ENCODE results near the gene PKN2.

Gene PKN2

GRCh38 chr1:88683541-88684481 lies at the start of gene PKN2:
PKN2 (plus strand) TSS chr1:88684273; CDS start chr1:88684581, 308 bp downstream.
- TF ChIP-seq CTCF (conservative IDR thresholded peaks at IDR 0.05) = no peak; the same call in 1 of the 2 replicates
- H3K27ac ChIP-seq = peak within 1 kb of the TSS; percentile 95

GRCh38 chr1:88634538-88634937 lies 49.5 kb upstream of the PKN2 start:
- H3K27ac ChIP-seq = no peak overlapping the region
- TF ChIP-seq CTCF (conservative IDR thresholded peaks at IDR 0.05) = no peak

- TF ChIP-seq CTCF (conservative IDR thresholded peaks at IDR 0.05) = no peak
- no peak overlapping the region for H3K27ac ChIP-seq
These were observed 44.0 kb upstream of the PKN2 start for GRCh38 chr1:88640060-88640459.

GRCh38 chr1:88645886-88646285 lies 38.2 kb upstream of the PKN2 start:
- no peak overlapping the region for H3K27ac ChIP-seq
- TF ChIP-seq CTCF (conservative IDR thresholded peaks at IDR 0.05) = no peak

- TF ChIP-seq CTCF (conservative IDR thresholded peaks at IDR 0.05) = no peak
- H3K27ac ChIP-seq = no peak overlapping the region
These were observed 37.4 kb upstream of the PKN2 start for GRCh38 chr1:88646476-88647248.

GRCh38 chr1:88647249-88647645 lies 36.8 kb upstream of the PKN2 start:
- TF ChIP-seq CTCF (conservative IDR thresholded peaks at IDR 0.05) = no peak
- H3K27ac ChIP-seq = no peak overlapping the region

GRCh38 chr1:88647749-88648415 lies 36.2 kb upstream of the PKN2 start:
- TF ChIP-seq CTCF (conservative IDR thresholded peaks at IDR 0.05) = no peak

More at GRCh38 chr1:88647749-88648415, 36.2 kb upstream of the PKN2 start:
- no peak overlapping the region for H3K27ac ChIP-seq
